Sigmoid colon (tissue), 4 donors: ENCODE results near the gene SLC16A5.

ENCODE experiments used
- POLR2A ChIP-seq, 2 donors: fragments of 450-650 bp; IDR thresholded peaks; one replicate each; pipeline ENCODE4 v1.6.1; 2016; ENCODE audit warnings: antibody characterized with exemption in 2 of 2, mild to moderate bottlenecking in 2 of 2, moderate library complexity in 2 of 2
- POLR2AphosphoS5 ChIP-seq, 4 donors: sonication (generic); formaldehyde crosslinking; IDR thresholded peaks; one replicate each; pipeline ENCODE4 v1.6.1; 2017; ENCODE audit warnings: antibody characterized with exemption in 4 of 4

DNA sequence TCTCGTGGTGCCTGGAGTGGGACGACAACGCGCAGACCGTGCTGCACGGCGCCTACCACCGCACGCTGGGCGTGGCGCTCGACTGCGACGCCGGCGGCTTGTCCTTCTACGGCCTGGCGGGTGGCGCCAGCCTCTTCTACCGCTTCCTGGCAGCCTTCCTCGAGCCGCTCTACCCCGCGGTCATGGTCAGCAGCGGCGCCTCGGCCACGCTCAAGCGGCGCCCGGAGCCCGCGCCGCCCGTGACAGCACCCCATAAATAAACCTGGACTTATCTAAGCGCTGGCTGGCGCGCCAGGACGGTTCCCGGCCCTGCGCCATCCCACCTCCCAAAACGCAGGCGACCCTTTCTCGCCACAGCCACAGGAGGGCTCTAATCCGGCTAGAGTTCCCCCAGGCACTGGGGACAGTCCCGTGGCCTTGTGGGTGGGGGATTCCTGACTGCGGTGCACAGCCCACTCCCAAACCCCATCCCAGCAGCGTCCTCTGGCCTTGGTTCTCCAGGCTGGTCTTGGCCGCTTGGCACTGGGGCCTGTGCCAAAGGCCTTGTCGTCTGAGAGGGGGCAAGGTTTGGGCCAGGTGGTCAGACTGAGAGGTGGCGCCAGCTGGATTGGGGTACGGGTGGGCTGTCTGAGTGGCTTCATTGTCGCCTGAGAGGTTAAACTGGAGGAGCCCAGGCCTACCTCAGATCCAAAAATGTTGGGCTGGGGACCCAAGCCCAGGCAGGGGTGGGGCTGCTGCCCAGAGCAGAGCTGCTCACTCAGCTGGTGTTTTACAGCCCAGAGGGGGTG, 10.1 kb upstream of the SLC16A5 start:
- TF ChIP-seq POLR2AphosphoS5 (IDR thresholded peaks at IDR 0.05) (peak in 3 of 4 donors; percentile 32 to 57 (median 57)), POLR2A (IDR thresholded peaks at IDR 0.05) (no peak)
